Measurements from ENCODE around the gene C22orf39.

The C22orf39 gene

GRCh38 chr22:19463008-19463407 lies 15.5 kb upstream of the C22orf39 start:
- H3K4me3 ChIP-seq (ENCODE audit: low read length) = no peak overlapping the region
- H3K79me1 ChIP-seq (ENCODE audit: low read length) = no peaks in the 10 kb centered on the region
- no peaks in the 10 kb centered on the region for H3K79me2 ChIP-seq (ENCODE audit: control insufficient read depth, insufficient read depth, low read length)
- H3K56ac ChIP-seq (ENCODE audit: low read length) = no peak overlapping the region
- H3K4me2 ChIP-seq (ENCODE audit: low read length) = no peak overlapping the region
- no peak overlapping the region for H3K18ac ChIP-seq (ENCODE audit: low read length)
- no peak overlapping the region for H3K4ac ChIP-seq (ENCODE audit: low read depth, low read length)
- no peak for DNase-seq
- H3K27ac ChIP-seq (ENCODE audit: low read depth, low read length) = no peak overlapping the region
- H3K27me3 ChIP-seq (ENCODE audit: insufficient read depth, low read length, poor library complexity) = no peaks in the 10 kb centered on the region
- no peak overlapping the region for H4K5ac ChIP-seq (ENCODE audit: low read length)
- no peak overlapping the region for H2BK5ac ChIP-seq (ENCODE audit: low read length)
- no peak overlapping the region for H2AK5ac ChIP-seq (ENCODE audit: low read length)
- H3K9ac ChIP-seq (ENCODE audit: low read length) = no peak overlapping the region
- H3K36me3 ChIP-seq (ENCODE audit: control insufficient read depth, insufficient read depth, low read length) = peaks cover 10% of the 10 kb centered on the region
- no peak overlapping the region for H4K8ac ChIP-seq (ENCODE audit: low read depth, low read length)
- WGBS (ENCODE audit: extremely low coverage, insufficient coverage, low lambda C conversion rate) = no CpG with 5 or more reads among the region's 1 CpG
- no peak overlapping the region for H2BK120ac ChIP-seq (ENCODE audit: low read depth, low read length)
- H3K23ac ChIP-seq (ENCODE audit: low read length) = no peak overlapping the region
- no peak overlapping the region for H2BK15ac ChIP-seq (replicated peaks; ENCODE audit: low read depth)
- H3K4me1 ChIP-seq (ENCODE audit: control insufficient read depth, low read depth, low read length) = no peaks in the 10 kb centered on the region

- Histone ChIP-seq H3K9ac (ENCODE audit: low read length) (no peak overlapping the region), H3K36me3 (ENCODE audit: control insufficient read depth, insufficient read depth, low read length) (peaks cover 11% of the 10 kb centered on the region), H3K23ac (ENCODE audit: low read length) (no peak overlapping the region), H3K18ac (ENCODE audit: low read length) (no peak overlapping the region), H3K4me1 (ENCODE audit: control insufficient read depth, low read depth, low read length) (no peaks in the 10 kb centered on the region), H4K5ac (ENCODE audit: low read length) (no peak overlapping the region), H2BK120ac (ENCODE audit: low read depth, low read length) (no peak overlapping the region), H3K4ac (ENCODE audit: low read depth, low read length) (no peak overlapping the region), H2AK5ac (ENCODE audit: low read length) (no peak overlapping the region), H4K8ac (ENCODE audit: low read depth, low read length) (no peak overlapping the region), H3K4me3 (ENCODE audit: low read length) (no peak overlapping the region), H3K79me2 (ENCODE audit: control insufficient read depth, insufficient read depth, low read length) (no peaks in the 10 kb centered on the region), H3K56ac (ENCODE audit: low read length) (no peak overlapping the region), H2BK15ac (replicated peaks; ENCODE audit: low read depth) (no peak overlapping the region), H3K4me2 (ENCODE audit: low read length) (no peak overlapping the region), H3K79me1 (ENCODE audit: low read length) (no peaks in the 10 kb centered on the region), H2BK5ac (ENCODE audit: low read length) (no peak overlapping the region), H3K27ac (ENCODE audit: low read depth, low read length) (no peak overlapping the region), H3K27me3 (ENCODE audit: insufficient read depth, low read length, poor library complexity) (no peaks in the 10 kb centered on the region)
- DNase-seq = no peak
- no CpG with 5 or more reads among the region's 1 CpG for WGBS (ENCODE audit: extremely low coverage, insufficient coverage, low lambda C conversion rate)
Observed at GRCh38 chr22:19461506-19461905, 14.0 kb upstream of the C22orf39 start.

GRCh38 chr22:19460036-19460435 lies 12.5 kb upstream of the C22orf39 start:
- Histone ChIP-seq H2BK5ac (ENCODE audit: low read length) (no peak overlapping the region), H2AK5ac (ENCODE audit: low read length) (no peak overlapping the region), H4K5ac (ENCODE audit: low read length) (no peak overlapping the region), H3K27ac (ENCODE audit: low read depth, low read length) (no peak overlapping the region), H3K4me3 (ENCODE audit: low read length) (no peak overlapping the region), H3K23ac (ENCODE audit: low read length) (no peak overlapping the region), H3K9ac (ENCODE audit: low read length) (no peak overlapping the region), H3K56ac (ENCODE audit: low read length) (no peak overlapping the region), H3K4me2 (ENCODE audit: low read length) (no peak overlapping the region), H3K36me3 (ENCODE audit: control insufficient read depth, insufficient read depth, low read length) (peaks cover 13% of the 10 kb centered on the region), H2BK15ac (replicated peaks; ENCODE audit: low read depth) (no peak overlapping the region), H4K8ac (ENCODE audit: low read depth, low read length) (no peak overlapping the region), H3K79me2 (ENCODE audit: control insufficient read depth, insufficient read depth, low read length) (no peaks in the 10 kb centered on the region), H3K79me1 (ENCODE audit: low read length) (no peaks in the 10 kb centered on the region), H3K18ac (ENCODE audit: low read length) (no peak overlapping the region), H3K4me1 (ENCODE audit: control insufficient read depth, low read depth, low read length) (no peaks in the 10 kb centered on the region), H3K27me3 (ENCODE audit: insufficient read depth, low read length, poor library complexity) (no peaks in the 10 kb centered on the region), H3K4ac (ENCODE audit: low read depth, low read length) (no peak overlapping the region), H2BK120ac (ENCODE audit: low read depth, low read length) (no peak overlapping the region)
- DNase-seq = no peak
- no CpG with 5 or more reads among the region's 2 CpGs for WGBS (ENCODE audit: extremely low coverage, insufficient coverage, low lambda C conversion rate)

- Histone ChIP-seq H3K27me3 (ENCODE audit: insufficient read depth, low read length, poor library complexity) (no peaks in the 10 kb centered on the region), H3K36me3 (ENCODE audit: control insufficient read depth, insufficient read depth, low read length) (peaks cover 21% of the 10 kb centered on the region)
- WGBS (ENCODE audit: extremely low coverage, insufficient coverage, low lambda C conversion rate) = no CpG with 5 or more reads among the region's 8 CpGs
Observed at GRCh38 chr22:19457828-19458428, 10.4 kb upstream of the C22orf39 start.

GRCh38 chr22:19456541-19456940 lies 9.0 kb upstream of the C22orf39 start:
- H2AK5ac ChIP-seq (ENCODE audit: low read length) = no peak overlapping the region
- no peak overlapping the region for H3K18ac ChIP-seq (ENCODE audit: low read length)
- H4K8ac ChIP-seq (ENCODE audit: low read depth, low read length) = no peak overlapping the region
- H3K9ac ChIP-seq (ENCODE audit: low read length) = no peak overlapping the region
- H3K56ac ChIP-seq (ENCODE audit: low read length) = no peak overlapping the region
- no CpG with 5 or more reads among the region's 10 CpGs for WGBS (ENCODE audit: extremely low coverage, insufficient coverage, low lambda C conversion rate)
- no peak overlapping the region for H4K5ac ChIP-seq (ENCODE audit: low read length)
- H3K79me1 ChIP-seq (ENCODE audit: low read length) = no peaks in the 10 kb centered on the region
- H3K23ac ChIP-seq (ENCODE audit: low read length) = no peak overlapping the region
- no peak overlapping the region for H3K27ac ChIP-seq (ENCODE audit: low read depth, low read length)
- H3K4me3 ChIP-seq (ENCODE audit: low read length) = no peak overlapping the region
- no peaks in the 10 kb centered on the region for H3K27me3 ChIP-seq (ENCODE audit: insufficient read depth, low read length, poor library complexity)
- no peak for DNase-seq
- H3K4me2 ChIP-seq (ENCODE audit: low read length) = no peak overlapping the region
- peaks cover 23% of the 10 kb centered on the region for H3K36me3 ChIP-seq (ENCODE audit: control insufficient read depth, insufficient read depth, low read length)
- H2BK120ac ChIP-seq (ENCODE audit: low read depth, low read length) = no peak overlapping the region
- no peaks in the 10 kb centered on the region for H3K4me1 ChIP-seq (ENCODE audit: control insufficient read depth, low read depth, low read length)
- H3K4ac ChIP-seq (ENCODE audit: low read depth, low read length) = no peak overlapping the region
- H2BK15ac ChIP-seq (replicated peaks; ENCODE audit: low read depth) = no peak overlapping the region
- no peak overlapping the region for H2BK5ac ChIP-seq (ENCODE audit: low read length)
- H3K79me2 ChIP-seq (ENCODE audit: control insufficient read depth, insufficient read depth, low read length) = no peaks in the 10 kb centered on the region

More at GRCh38 chr22:19457828-19458428, 10.4 kb upstream of the C22orf39 start:
- H3K4ac ChIP-seq (ENCODE audit: low read depth, low read length) = no peak overlapping the region
- H4K8ac ChIP-seq (ENCODE audit: low read depth, low read length) = no peak overlapping the region
- no peak overlapping the region for H3K23ac ChIP-seq (ENCODE audit: low read length)
- no peak overlapping the region for H4K5ac ChIP-seq (ENCODE audit: low read length)
- no peak overlapping the region for H2BK120ac ChIP-seq (ENCODE audit: low read depth, low read length)
- no peak overlapping the region for H2AK5ac ChIP-seq (ENCODE audit: low read length)
- H3K4me1 ChIP-seq (ENCODE audit: control insufficient read depth, low read depth, low read length) = no peaks in the 10 kb centered on the region
- no peak overlapping the region for H3K4me2 ChIP-seq (ENCODE audit: low read length)
- H3K79me1 ChIP-seq (ENCODE audit: low read length) = no peaks in the 10 kb centered on the region
- H3K56ac ChIP-seq (ENCODE audit: low read length) = no peak overlapping the region
- no peak overlapping the region for H3K27ac ChIP-seq (ENCODE audit: low read depth, low read length)
- no peak overlapping the region for H3K9ac ChIP-seq (ENCODE audit: low read length)
- no peaks in the 10 kb centered on the region for H3K79me2 ChIP-seq (ENCODE audit: control insufficient read depth, insufficient read depth, low read length)
- H2BK5ac ChIP-seq (ENCODE audit: low read length) = no peak overlapping the region
- H2BK15ac ChIP-seq (replicated peaks; ENCODE audit: low read depth) = no peak overlapping the region
- H3K4me3 ChIP-seq (ENCODE audit: low read length) = no peak overlapping the region
- no peak for DNase-seq
- H3K18ac ChIP-seq (ENCODE audit: low read length) = no peak overlapping the region

Data from mesendoderm (in vitro differentiated cells).